ENCODE measurements around the gene C1orf21. TPM values are rescaled to one million over a fixed set of nuclear protein-coding genes. Genes with fewer than 3 reads are reported as not detected.

C1orf21 gene
- total RNA-seq, 1 donor = 47.3 TPM

GRCh38 chr1:184635347-184635979 is 248.6 kb downstream of the C1orf21 start:
- no peak for TF ChIP-seq CTCF (IDR thresholded peaks at IDR 0.05; ENCODE audit: insufficient read depth, low read length)
- peak; percentile 32 for DNase-seq (ENCODE audit: low read depth)
- H3K4me3 ChIP-seq (ENCODE audit: low read depth, low read length) = no peak overlapping the region

GRCh38 chr1:184635980-184636431 is 249.2 kb downstream of the C1orf21 start:
- TF ChIP-seq CTCF (IDR thresholded peaks at IDR 0.05; ENCODE audit: insufficient read depth, low read length) = no peak
- no peak overlapping the region for H3K4me3 ChIP-seq (ENCODE audit: low read depth, low read length)
- no peak for DNase-seq (ENCODE audit: low read depth)

- no peak for DNase-seq (ENCODE audit: low read depth)
- no peak overlapping the region for H3K4me3 ChIP-seq (ENCODE audit: low read depth, low read length)
- no peak for TF ChIP-seq CTCF (IDR thresholded peaks at IDR 0.05; ENCODE audit: insufficient read depth, low read length)
Measured at GRCh38 chr1:184637664-184638240, 250.9 kb downstream of the C1orf21 start.

- no peak for DNase-seq (ENCODE audit: low read depth)
- no peak for TF ChIP-seq CTCF (IDR thresholded peaks at IDR 0.05; ENCODE audit: insufficient read depth, low read length)
- no peak overlapping the region for H3K4me3 ChIP-seq (ENCODE audit: low read depth, low read length)
Measured at GRCh38 chr1:184639205-184639604, 252.4 kb downstream of the C1orf21 start.

GRCh38 chr1:184640505-184640904 is 253.7 kb downstream of the C1orf21 start:
- H3K4me3 ChIP-seq (ENCODE audit: low read depth, low read length) = no peak overlapping the region
- no peak for DNase-seq (ENCODE audit: low read depth)
- no peak for TF ChIP-seq CTCF (IDR thresholded peaks at IDR 0.05; ENCODE audit: insufficient read depth, low read length)

DNA sequence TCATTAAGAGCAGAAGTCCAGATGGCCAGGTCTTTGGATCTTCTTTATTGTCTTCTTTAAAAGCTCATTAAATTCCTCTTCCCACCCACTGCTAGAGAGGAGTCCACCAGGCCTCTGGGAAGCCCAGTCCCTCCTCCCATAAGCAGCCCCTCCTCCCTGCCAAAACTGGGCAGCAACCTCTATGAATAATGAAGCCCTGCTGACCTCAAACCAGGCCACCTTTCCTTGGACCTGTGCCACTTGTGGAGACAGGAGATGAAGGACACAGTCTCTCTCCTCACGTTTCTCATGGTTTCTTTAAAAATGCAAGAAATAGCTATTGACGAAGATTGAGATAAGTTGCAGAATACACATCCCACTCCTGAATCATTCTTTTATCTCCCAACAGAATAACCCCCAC is 255.1 kb downstream of the C1orf21 start:
- H3K4me3 ChIP-seq (ENCODE audit: low read depth, low read length) = no peak overlapping the region
- TF ChIP-seq CTCF (IDR thresholded peaks at IDR 0.05; ENCODE audit: insufficient read depth, low read length) = no peak

More for the DNA sequence above, 255.1 kb downstream of the C1orf21 start:
- DNase-seq (ENCODE audit: low read depth) = no peak

Measured in fibroblast of the aortic adventitia (primary cell).